Lung (tissue), 12 donors: ENCODE data around the gene C2CD4D. TPM values are rescaled to one million over a fixed set of nuclear protein-coding genes. Genes with fewer than 3 reads are reported as not detected.
A peak's percentile ranks its signal among the peaks of the same experiment; 100 is the strongest.

ENCODE experiments used
- ATAC-seq: fragments of 200-7000 bp; cut with Tn5 transposase; one replicate; pipeline ENCODE4 v1.9.1; 2020; ENCODE audit warnings: moderate number of reproducible peaks; ENCODE audit not compliant: insufficient read depth, low FRiP score
- DNase-seq, 3 donors: peaks; one replicate each; pipeline ENCODE4 v3.0.0-alpha.2; 2013 to 2017
- H3K27ac ChIP-seq, 2 donors: one replicate each; pipeline ENCODE4 v1.5.1; 2013; ENCODE audit warnings: mild to moderate bottlenecking in 2 of 2, moderate library complexity in 2 of 2, control low read depth in 1 of 2, inconsistent platforms in 1 of 2, low read depth in 1 of 2, low read length in 1 of 2
- H3K27me3 ChIP-seq, 3 donors: one replicate each; pipeline ENCODE4 v1.5.1; 2013; ENCODE audit warnings: low read length in 2 of 3; ENCODE audit not compliant: control insufficient read depth in 3 of 3, insufficient read depth in 3 of 3
- H3K36me3 ChIP-seq, 4 donors: one replicate each; pipeline ENCODE4 v1.5.1; 2013; ENCODE audit warnings: low read length in 4 of 4, mild to moderate bottlenecking in 1 of 4, moderate library complexity in 1 of 4; ENCODE audit not compliant: control insufficient read depth in 4 of 4, insufficient read depth in 4 of 4
- H3K4me1 ChIP-seq, 5 donors: one replicate each; pipeline ENCODE4 v1.5.1; 2013; ENCODE audit warnings: low read length in 5 of 5, mild to moderate bottlenecking in 2 of 5, moderate library complexity in 1 of 5; ENCODE audit not compliant: control insufficient read depth in 5 of 5, insufficient read depth in 5 of 5
- H3K4me3 ChIP-seq: one replicate; pipeline ENCODE4 v1.5.1; 2013; ENCODE audit warnings: mild to moderate bottlenecking, control low read depth, moderate library complexity
- H3K9ac ChIP-seq, 2 donors: one replicate each; pipeline ENCODE4 v1.5.1; 2013; ENCODE audit warnings: low read length in 2 of 2, control low read depth in 1 of 2; ENCODE audit not compliant: insufficient read depth in 1 of 2
- H3K9me3 ChIP-seq, 4 donors: one replicate each; pipeline ENCODE4 v1.5.1; 2013; ENCODE audit warnings: low read length in 3 of 4, mild to moderate bottlenecking in 1 of 4, moderate library complexity in 1 of 4; ENCODE audit not compliant: control insufficient read depth in 4 of 4, insufficient read depth in 3 of 4
- WGBS, 2 donors: extraction: QIAGEN DNeasy Blood & Tissue Kit; methylation state at CpG; one replicate each; pipeline ENCODE4 v1.1.7; 2013; 5-methylcytosine and 5-hydroxymethylcytosine counted together
- polyA plus RNA-seq, 2 donors: library from polyadenylated mRNA; stranded (reverse); fragments of 200-250 nt; gene quantifications; one replicate each; pipeline ENCODE4 v1.2.1, GENCODE V29; 2013
- total RNA-seq, 2 donors: library from RNA; depleted of rRNA in 1 of 2; stranded (reverse); fragments of >200 nt in 1 of 2; gene quantifications; one replicate each; pipeline ENCODE4 v1.2.1, GENCODE V29; 2014 to 2021
- TF ChIP-seq, protein P1 (sequence below): IDR thresholded peaks from 2 replicates; pipeline ENCODE4 v1.5.1; 2012; ENCODE audit warnings: mild to moderate bottlenecking; ENCODE audit errors: control extremely low read depth, extremely low read depth
- donor health status: control.
- donor health status: control.
- donor health status: Bipolar disorder and iron deficiency.
- donor health status: healthy.
- donor health status: DM: yes; HTN: yes; CAD: no.

The C2CD4D gene
- total and polyA plus RNA-seq, 4 donors: 0.10 to 0.40 (median 0.19) TPM; not detected in 1

DNA sequence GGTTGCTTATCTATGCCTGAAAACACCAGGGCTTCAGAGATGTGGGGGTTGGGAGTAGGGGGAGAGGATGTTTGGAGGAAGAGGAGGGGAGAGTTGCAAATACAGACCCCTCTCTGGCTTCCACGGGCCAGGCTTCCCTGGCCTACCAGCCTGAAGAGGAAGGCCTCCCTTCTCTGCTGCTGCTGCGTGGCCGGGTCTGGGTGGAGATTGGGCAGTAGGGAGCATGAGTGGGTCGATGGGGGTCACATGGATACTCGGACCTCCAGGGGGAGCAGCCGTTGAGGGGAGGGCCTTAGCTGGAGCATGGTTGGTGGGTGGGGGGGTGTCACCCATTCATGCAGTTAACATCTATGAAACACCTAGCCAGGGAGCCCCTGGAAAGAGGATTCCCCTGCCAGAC lies 9.6 kb downstream of the C2CD4D start:
- Histone ChIP-seq H3K27ac (no peak overlapping the region), H3K4me1 (peaks cover 0 to 27% (median 12%) of the 10 kb centered on the region in 5 donors), H3K9ac (no peak overlapping the region), H3K9me3 (no peaks in the 10 kb centered on the region), H3K27me3 (no peaks in the 10 kb centered on the region), H3K4me3 (no peak overlapping the region), H3K36me3 (no peaks in the 10 kb centered on the region)
- TF ChIP-seq, protein P1, sequence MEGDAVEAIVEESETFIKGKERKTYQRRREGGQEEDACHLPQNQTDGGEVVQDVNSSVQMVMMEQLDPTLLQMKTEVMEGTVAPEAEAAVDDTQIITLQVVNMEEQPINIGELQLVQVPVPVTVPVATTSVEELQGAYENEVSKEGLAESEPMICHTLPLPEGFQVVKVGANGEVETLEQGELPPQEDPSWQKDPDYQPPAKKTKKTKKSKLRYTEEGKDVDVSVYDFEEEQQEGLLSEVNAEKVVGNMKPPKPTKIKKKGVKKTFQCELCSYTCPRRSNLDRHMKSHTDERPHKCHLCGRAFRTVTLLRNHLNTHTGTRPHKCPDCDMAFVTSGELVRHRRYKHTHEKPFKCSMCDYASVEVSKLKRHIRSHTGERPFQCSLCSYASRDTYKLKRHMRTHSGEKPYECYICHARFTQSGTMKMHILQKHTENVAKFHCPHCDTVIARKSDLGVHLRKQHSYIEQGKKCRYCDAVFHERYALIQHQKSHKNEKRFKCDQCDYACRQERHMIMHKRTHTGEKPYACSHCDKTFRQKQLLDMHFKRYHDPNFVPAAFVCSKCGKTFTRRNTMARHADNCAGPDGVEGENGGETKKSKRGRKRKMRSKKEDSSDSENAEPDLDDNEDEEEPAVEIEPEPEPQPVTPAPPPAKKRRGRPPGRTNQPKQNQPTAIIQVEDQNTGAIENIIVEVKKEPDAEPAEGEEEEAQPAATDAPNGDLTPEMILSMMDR: no peak
- ATAC-seq (no peak), DNase-seq (no peak)
- WGBS, 2 donors: 39 to 49% methylated on average over 6 of the region's 6 CpGs

- no peak overlapping the region for H3K4me3 ChIP-seq
- H3K9ac ChIP-seq: no peak overlapping the region
- H3K4me1 ChIP-seq: peaks cover 0 to 27% (median 12%) of the 10 kb centered on the region in 5 donors
- 25 to 37% methylated on average over 4 of the region's 4 CpGs for WGBS, 2 donors
- no peaks in the 10 kb centered on the region for H3K9me3 ChIP-seq
- H3K27me3 ChIP-seq: no peaks in the 10 kb centered on the region
- no peaks in the 10 kb centered on the region for H3K36me3 ChIP-seq
- DNase-seq: no peak
- TF ChIP-seq, protein P1: no peak
- no peak for ATAC-seq
- peak overlapping the region in 1 of 2 donors; percentile 1 for H3K27ac ChIP-seq
These were observed 10.1 kb downstream of the C2CD4D start for GRCh38 chr1:151829352-151830046.

DNA sequence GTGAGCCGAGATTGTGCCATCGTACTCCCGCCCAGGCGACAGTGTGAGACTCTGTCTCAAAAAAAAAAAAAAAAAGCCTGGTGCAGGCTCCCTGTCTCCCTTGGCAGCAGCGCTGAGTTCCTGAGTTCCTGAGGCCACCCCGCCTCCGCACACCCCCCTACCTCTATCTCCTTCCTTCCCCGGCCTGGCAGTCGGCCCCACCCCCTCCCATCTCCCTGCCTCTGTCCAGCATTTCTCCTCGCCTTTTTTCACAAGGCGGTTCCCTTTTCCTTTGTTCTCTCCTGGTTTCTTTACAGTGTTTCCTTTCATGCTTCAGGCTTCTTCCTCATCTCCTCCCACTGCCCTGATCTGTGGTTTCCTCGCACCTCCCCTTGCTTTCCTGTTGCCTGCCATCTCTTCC lies 10.7 kb downstream of the C2CD4D start:
- H3K36me3 ChIP-seq: no peaks in the 10 kb centered on the region
- H3K4me3 ChIP-seq: no peak overlapping the region
- ATAC-seq (no peak), DNase-seq (peak; percentile 62 to 82 (median 67))
- H3K4me1 ChIP-seq: peaks cover 0 to 27% (median 12%) of the 10 kb centered on the region in 5 donors
- 3 to 12% methylated on average over 10 to 12 of the region's 12 CpGs for WGBS, 2 donors
- TF ChIP-seq, protein P1: no peak
- no peak overlapping the region for H3K9ac ChIP-seq
- no peaks in the 10 kb centered on the region for H3K27me3 ChIP-seq
- H3K9me3 ChIP-seq: no peaks in the 10 kb centered on the region
- H3K27ac ChIP-seq: peak overlapping the region in 1 of 2 donors; percentile 1

GRCh38 chr1:151827853-151828252 lies 11.8 kb downstream of the C2CD4D start:
- WGBS, 2 donors: 23 to 52% methylated on average over 9 of the region's 9 CpGs
- no peaks in the 10 kb centered on the region for H3K36me3 ChIP-seq
- no peak overlapping the region for H3K9ac ChIP-seq
- DNase-seq (no peak), ATAC-seq (no peak)
- TF ChIP-seq, protein P1: no peak
- peaks cover 0 to 25% (median 12%) of the 10 kb centered on the region in 5 donors for H3K4me1 ChIP-seq
- no peaks in the 10 kb centered on the region for H3K27me3 ChIP-seq
- no peaks in the 10 kb centered on the region for H3K9me3 ChIP-seq
- no peak overlapping the region for H3K4me3 ChIP-seq
- H3K27ac ChIP-seq: no peak overlapping the region
